NT2/D1 (cell line): ENCODE measurements around the gene BIRC6.

Experiments
- SUZ12 ChIP-seq: IDR thresholded peaks from 2 replicates; pipeline ENCODE4 v1.6.1; 2011; ENCODE audit not compliant: insufficient read length, insufficient read depth; ENCODE audit errors: extremely low read depth
- YY1 ChIP-seq: IDR thresholded peaks from 2 replicates; pipeline ENCODE4 v1.6.1; 2011; ENCODE audit not compliant: insufficient read length, insufficient read depth
- ZNF274 ChIP-seq: IDR thresholded peaks from 2 replicates; pipeline ENCODE4 v1.6.1; 2011; ENCODE audit warnings: mild to moderate bottlenecking, low read depth, low read length

GRCh38 chr2:32572030-32572429 lies 215.2 kb downstream of the BIRC6 start:
- TF ChIP-seq ZNF274 (no peak), SUZ12 (no peak), YY1 (no peak)
